Thymus (tissue), 11 donors: ENCODE data around the gene VWA5B1. TPM values are rescaled to one million over a fixed set of nuclear protein-coding genes. Genes with fewer than 3 reads are reported as not detected.

ENCODE experiments used
- DNase-seq, 9 donors: peaks; one replicate each; pipeline ENCODE4 v3.0.0-alpha.2; 2013; ENCODE audit warnings: low spot score in 9 of 9, low read depth in 6 of 9, missing footprints in 1 of 9
- H3K27ac ChIP-seq, 2 donors: one replicate each; pipeline ENCODE4 v1.5.1; 2013; ENCODE audit warnings: control low read depth in 1 of 2, low read depth in 1 of 2, low read length in 1 of 2, mild to moderate bottlenecking in 1 of 2, moderate library complexity in 1 of 2
- H3K27me3 ChIP-seq, 2 donors: one replicate each; pipeline ENCODE4 v1.5.1; 2013; ENCODE audit warnings: low read length in 1 of 2; ENCODE audit not compliant: control insufficient read depth in 2 of 2, insufficient read depth in 1 of 2
- H3K36me3 ChIP-seq, 2 donors: one replicate each; pipeline ENCODE4 v1.5.1; 2013; ENCODE audit warnings: low read length in 1 of 2, mild to moderate bottlenecking in 1 of 2, moderate library complexity in 1 of 2; ENCODE audit not compliant: control insufficient read depth in 2 of 2, insufficient read depth in 2 of 2
- H3K4me1 ChIP-seq, 2 donors: one replicate each; pipeline ENCODE4 v1.5.1; 2013; ENCODE audit warnings: low read length in 2 of 2; ENCODE audit not compliant: control insufficient read depth in 2 of 2, insufficient read depth in 2 of 2
- H3K4me3 ChIP-seq, 2 donors: one replicate each; pipeline ENCODE4 v1.5.1; 2013; ENCODE audit warnings: low read length in 2 of 2, control low read depth in 1 of 2, mild to moderate bottlenecking in 1 of 2
- H3K9me3 ChIP-seq, 2 donors: one replicate each; pipeline ENCODE4 v1.5.1; 2013; ENCODE audit warnings: low read length in 1 of 2, mild to moderate bottlenecking in 1 of 2; ENCODE audit not compliant: control insufficient read depth in 2 of 2, insufficient read depth in 1 of 2
- WGBS: extraction: QIAGEN DNeasy Blood & Tissue Kit; methylation state at CpG from one replicate; pipeline ENCODE4 v1.1.7; 2013; 5-methylcytosine and 5-hydroxymethylcytosine counted together
- polyA plus RNA-seq: library from polyadenylated mRNA; stranded (reverse); fragments of 200-250 nt; gene quantifications from one replicate; pipeline ENCODE4 v1.2.3, GENCODE V29; 2013
- total RNA-seq: library from RNA; stranded (reverse); fragments of 120-200 nt; gene quantifications from one replicate; pipeline ENCODE4 v1.2.4, GENCODE V29; 2013
- donor health status: healthy.

VWA5B1 gene
- total and polyA plus RNA-seq, 2 donors, result 0.05 TPM

DNA sequence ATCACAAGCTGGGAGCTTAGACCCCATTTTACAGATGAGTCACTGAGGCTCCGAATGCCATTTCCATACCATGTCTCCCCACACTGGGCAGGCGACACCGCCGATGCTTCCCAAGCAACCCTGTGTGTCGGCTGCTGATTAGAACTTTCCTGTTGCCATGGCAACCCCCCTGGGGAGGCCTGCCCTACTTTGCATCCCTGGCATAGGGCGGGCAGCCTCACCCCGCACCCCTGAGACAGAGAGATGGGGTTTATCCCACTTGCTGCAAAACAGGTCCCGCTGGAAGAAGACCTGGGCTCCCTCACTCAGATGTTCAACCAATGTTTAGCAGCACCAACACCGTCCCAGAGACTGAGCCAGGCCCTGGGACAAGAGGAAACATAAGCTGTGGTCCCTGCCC, 113.8 kb downstream of the VWA5B1 start:
- Histone ChIP-seq H3K4me1 (no peaks in the 10 kb centered on the region), H3K27ac (no peak overlapping the region), H3K9me3 (no peaks in the 10 kb centered on the region), H3K36me3 (no peaks in the 10 kb centered on the region), H3K27me3 (peaks cover 3 to 46% of the 10 kb centered on the region in 2 donors), H3K4me3 (no peak overlapping the region)
- WGBS, result 38% methylated on average over 9 of the region's 9 CpGs
- DNase-seq, result no peak

Other genes starting within 250 kb of the VWA5B1 start
- 0.09 TPM for gene PLA2G5, start 220.7 kb upstream of the VWA5B1 start, total RNA-seq
- 1.6 TPM for gene PLA2G5, start 220.7 kb upstream of the VWA5B1 start, polyA plus RNA-seq
- 0.52 TPM for gene PLA2G2D, start 171.3 kb upstream of the VWA5B1 start, total RNA-seq
- gene PLA2G2D, start 171.3 kb upstream of the VWA5B1 start, polyA plus RNA-seq, result 1.6 TPM
- gene PLA2G2F, start 151.6 kb upstream of the VWA5B1 start, total RNA-seq, result 0.47 TPM
- gene PLA2G2F, start 151.6 kb upstream of the VWA5B1 start, polyA plus RNA-seq, result 7.2 TPM
- 0.24 TPM for gene UBXN10, start 104.8 kb upstream of the VWA5B1 start, total RNA-seq
- gene UBXN10, start 104.8 kb upstream of the VWA5B1 start, polyA plus RNA-seq, result 0.50 TPM
- 0.19 TPM for gene PLA2G2C, start 104.4 kb upstream of the VWA5B1 start, total RNA-seq
- 0.02 TPM for gene PLA2G2C, start 104.4 kb upstream of the VWA5B1 start, polyA plus RNA-seq
- gene CAMK2N1, start 195.3 kb downstream of the VWA5B1 start, total RNA-seq, result 0.42 TPM
- 11.1 TPM for gene CAMK2N1, start 195.3 kb downstream of the VWA5B1 start, polyA plus RNA-seq
- 14.5 TPM for gene MUL1, start 217.3 kb downstream of the VWA5B1 start, total RNA-seq
- gene MUL1, start 217.3 kb downstream of the VWA5B1 start, polyA plus RNA-seq, result 9.3 TPM